CD4-positive, alpha-beta T cell (primary cell): ENCODE data around the gene CEP104. TPM values are rescaled to one million over a fixed set of nuclear protein-coding genes. Genes with fewer than 3 reads are reported as not detected.
A peak's percentile ranks its signal among the peaks of the same experiment; 100 is the strongest.

Experiments
- ATAC-seq: fragments of 200-7000 bp; cut with Tn5 transposase; one replicate; pipeline ENCODE4 v1.10.0; 2022; ENCODE audit warnings: mild to moderate bottlenecking; ENCODE audit not compliant: poor library complexity
- CTCF ChIA-PET: fragments of 350-600 bp; sonication (Branson Sonifier 250); formaldehyde crosslinking; loops from one replicate; lab custom pipeline; 2021; ENCODE audit warnings: antibody characterized with exemption, inconsistent platforms; lab: Charles Lee
- POLR2A ChIA-PET: fragments of 350-600 bp; sonication (Branson Sonifier 250); formaldehyde crosslinking; loops from one replicate; lab custom pipeline; 2021; ENCODE audit warnings: antibody characterized with exemption, inconsistent platforms; lab: Charles Lee
- DNase-seq, 14 experiments: peaks; one replicate each; pipeline ENCODE4 v3.0.0-alpha.2; 2013 to 2020; ENCODE audit warnings: mixed read lengths in 2 of 14
- H3K27ac ChIP-seq, 2 donors: one replicate each; pipeline versions ENCODE4 v1.5.1 to v1.7.0; 2013; ENCODE audit warnings: low read length in 2 of 2, low read depth in 1 of 2, mild to moderate bottlenecking in 1 of 2
- H3K27me3 ChIP-seq, 2 experiments: 1 replicate in 1 of 2; 2 replicates in 1 of 2; pipeline versions ENCODE4 v1.6.1 to v1.7.0; 2013; ENCODE audit warnings: low read length in 2 of 2, control low read depth in 1 of 2, mild to moderate bottlenecking in 1 of 2, moderate library complexity in 1 of 2; ENCODE audit not compliant: insufficient read depth in 2 of 2, control insufficient read depth in 1 of 2
- H3K36me3 ChIP-seq: one replicate; pipeline ENCODE4 v1.6.1; 2013; ENCODE audit warnings: low read length, control low read depth; ENCODE audit not compliant: insufficient read depth
- H3K4me1 ChIP-seq: one replicate; pipeline ENCODE4 v1.6.1; 2013; ENCODE audit warnings: low read length, control low read depth; ENCODE audit not compliant: insufficient read depth
- H3K4me3 ChIP-seq: one replicate; pipeline ENCODE4 v1.5.1; 2013; ENCODE audit warnings: mild to moderate bottlenecking, low read length, moderate library complexity
- H3K9me3 ChIP-seq, 2 experiments: 1 replicate in 1 of 2; 2 replicates in 1 of 2; pipeline versions ENCODE4 v1.6.1 to v1.7.0; 2013; ENCODE audit warnings: low read length in 2 of 2, mild to moderate bottlenecking in 2 of 2, control low read depth in 1 of 2, moderate library complexity in 1 of 2; ENCODE audit not compliant: control insufficient read depth in 1 of 2, insufficient read depth in 1 of 2
- H3K27ac Mint-ChIP-seq: one replicate; pipeline ENCODE4 v1.8.0; 2020; ENCODE audit warnings: mixed read lengths
- H3K27me3 Mint-ChIP-seq: one replicate; pipeline ENCODE4 v1.8.0; 2021; ENCODE audit warnings: mixed read lengths
- H3K36me3 Mint-ChIP-seq: one replicate; pipeline ENCODE4 v1.8.0; 2021; ENCODE audit warnings: low read depth, mixed read lengths
- H3K4me1 Mint-ChIP-seq: one replicate; pipeline ENCODE4 v1.8.0; 2021; ENCODE audit warnings: low read depth, mixed read lengths
- H3K4me3 Mint-ChIP-seq: one replicate; pipeline ENCODE4 v1.8.0; 2020; ENCODE audit warnings: mild to moderate bottlenecking, mixed read lengths
- H3K9me3 Mint-ChIP-seq: one replicate; pipeline ENCODE4 v1.8.0; 2020; ENCODE audit warnings: mixed read lengths
- CTCF ChIP-seq: fragments of 200-600 bp; IDR thresholded peaks from one replicate; pipeline ENCODE4 v1.8.0; 2022; ENCODE audit warnings: antibody characterized with exemption, mild to moderate bottlenecking
- intact Hi-C, 2 experiments: fragments of 100-400 bp; cut with DNase I in 1 of 2; cut with micrococcal nuclease in 1 of 2; formaldehyde crosslinking; loops; one replicate each; pipeline versions ENCODE4 v1.15.1 to v1.9.0; 2023 to 2025; cut with DNase I, micrococcal nuclease
- total RNA-seq, 174 experiments: library from RNA in 2 of 174; stranded (reverse) in 2 of 174; gene quantifications; one replicate each; pipeline ENCODE4 v1.2.3 and lab custom pipeline; 2021 to 2026

Gene CEP104
- total RNA-seq, 2 experiments from 2014 or later = 16.6 to 20.5 TPM

DNA sequence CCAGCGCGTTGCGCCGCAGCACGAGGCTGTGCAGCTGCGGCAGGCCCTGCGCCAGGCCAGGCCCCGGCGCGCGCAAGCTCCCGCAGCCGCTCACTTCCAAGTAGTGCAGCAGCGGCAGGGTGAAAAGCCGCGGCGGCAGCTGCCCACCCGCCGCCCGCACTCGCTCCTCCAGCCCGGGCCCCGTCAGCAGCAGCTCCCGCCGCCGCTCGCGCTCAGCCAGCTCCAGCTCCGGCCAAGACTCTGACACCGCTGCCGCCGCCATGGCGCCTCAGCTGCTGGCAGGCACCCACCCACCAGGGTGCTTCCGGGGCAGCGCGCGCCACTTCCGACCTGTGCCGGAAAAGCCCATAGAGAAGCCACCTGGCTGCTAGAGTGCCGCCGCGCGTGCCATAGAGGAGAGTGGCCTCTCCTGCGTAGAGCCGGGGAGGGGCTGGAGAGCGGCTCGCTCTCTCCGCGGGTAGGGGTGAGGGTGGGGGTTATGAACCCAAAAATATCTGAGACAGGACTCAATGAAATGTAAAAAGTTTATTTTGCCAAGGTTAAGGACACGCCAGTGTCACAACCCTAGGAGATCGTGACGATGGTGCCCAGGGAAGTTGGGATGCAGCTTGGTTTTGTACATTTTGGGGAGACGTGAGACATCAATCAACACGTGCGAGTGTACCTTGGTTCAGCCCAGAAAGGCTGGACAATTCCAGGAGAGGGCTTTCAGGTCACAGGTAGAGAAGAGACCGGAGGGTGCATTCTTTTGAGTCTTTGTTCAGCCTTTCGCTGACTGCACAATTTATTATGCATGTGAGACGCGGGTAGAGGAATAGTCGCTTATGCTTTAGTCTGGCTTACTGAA, 60.6 kb downstream of the CEP104 start, which contains the start of gene LRRC47:
Gene LRRC47 (minus strand): TSS at position 284 of the 847 bp plus-strand sequence. CDS start 22 bp downstream, at position 262.
- Histone ChIP-seq H3K4me3 (peak within 1 kb of the TSS; percentile 73), H3K27ac (peak within 1 kb of the TSS in 1 of 2 donors; percentile 52), H3K27me3 (peaks cover 4 to 7% of the 10 kb centered on the region in 2 experiments), H3K36me3 (peaks cover 6% of the 10 kb centered on the region), H3K4me1 (peaks cover 40% of the 10 kb centered on the region), H3K9me3 (no peaks in the 10 kb centered on the region)
- ATAC-seq (peak; percentile 100), DNase-seq (peak; percentile 92 to 96 (median 94))
- H3K36me3 Mint-ChIP-seq = peaks cover 25% of the 10 kb centered on the region
- H3K9me3 Mint-ChIP-seq = no peaks in the 10 kb centered on the region
- ChIA-PET CTCF (interaction anchor here (0.8 to 2.6 kb wide), 3 partner anchors 21 to 177 kb away, joined by 3 to 16 read pairs (median 3); partner anchors contain the start of genes CEP104 and DFFB), POLR2A (interaction anchor here (1.2 to 1.9 kb wide), 7 partner anchors 21 to 266 kb away, joined by 3 to 19 read pairs (median 6); partner anchors contain the start of genes C1orf174, CEP104 and DFFB)
- H3K27me3 Mint-ChIP-seq = peaks cover 18% of the 10 kb centered on the region
- peak within 1 kb of the TSS; percentile 82 for H3K27ac Mint-ChIP-seq
- TF ChIP-seq CTCF = no peak
- H3K4me1 Mint-ChIP-seq = peaks cover 54% of the 10 kb centered on the region
- intact Hi-C loops = loop anchor here (1.0 to 2.0 kb wide), 6 partner anchors 24 to 172 kb away; partner anchors contain the start of genes CEP104 (in 2 of the 2), DFFB (in 2 of the 2), C1orf174 (in 1 of the 2) and SMIM1 (in 1 of the 2)
- H3K4me3 Mint-ChIP-seq = peak within 1 kb of the TSS; percentile 95

GRCh38 chr1:3795453-3796214, 61.4 kb downstream of the CEP104 start:
- DNase-seq = no peak
- H3K27me3 ChIP-seq = peaks cover 4% of the 10 kb centered on the region in 2 experiments
- ChIA-PET POLR2A (interaction anchor here (1.4 to 1.9 kb wide), 6 partner anchors 22 to 265 kb away, joined by 4 to 19 read pairs (median 6); partner anchors contain the start of genes C1orf174, CEP104 and DFFB), CTCF (interaction anchor here (0.8 to 2.6 kb wide), 2 partner anchors 20 to 62 kb away, joined by 3 to 16 read pairs; partner anchors contain the start of genes CEP104 and DFFB)
- Mint-ChIP-seq H3K36me3 (peaks cover 25% of the 10 kb centered on the region), H3K27me3 (peaks cover 10% of the 10 kb centered on the region), H3K4me1 (peaks cover 48% of the 10 kb centered on the region), H3K9me3 (no peaks in the 10 kb centered on the region), H3K27ac (peak overlapping the region; percentile 72), H3K4me3 (peak overlapping the region; percentile 90)
- H3K4me1 ChIP-seq = peaks cover 39% of the 10 kb centered on the region
- H3K9me3 ChIP-seq = no peaks in the 10 kb centered on the region
- TF ChIP-seq CTCF = no peak
- peak overlapping the region; percentile 73 for H3K4me3 ChIP-seq
- no peak overlapping the region for H3K27ac ChIP-seq
- peaks cover 8% of the 10 kb centered on the region for H3K36me3 ChIP-seq
- intact Hi-C loops = loop anchor here (1.0 to 2.0 kb wide), 6 partner anchors 23 to 171 kb away; partner anchors contain the start of genes CEP104 (in 2 of the 2), DFFB (in 2 of the 2), C1orf174 (in 1 of the 2) and SMIM1 (in 1 of the 2)
- peak; percentile 1 for ATAC-seq

GRCh38 chr1:3790952-3791351, 66.1 kb downstream of the CEP104 start:
- ATAC-seq (no peak), DNase-seq (no peak)
- H3K27me3 Mint-ChIP-seq = no peaks in the 10 kb centered on the region
- no peak for TF ChIP-seq CTCF
- no peak overlapping the region for H3K4me3 Mint-ChIP-seq
- ChIA-PET POLR2A (no interaction called here), CTCF (no interaction called here)
- peaks cover 45% of the 10 kb centered on the region for H3K36me3 Mint-ChIP-seq
- intact Hi-C loops = no loop called here
- no peaks in the 10 kb centered on the region for H3K9me3 ChIP-seq
- H3K27ac ChIP-seq = no peak overlapping the region
- H3K27ac Mint-ChIP-seq = no peak overlapping the region
- H3K36me3 ChIP-seq = peaks cover 35% of the 10 kb centered on the region
- no peaks in the 10 kb centered on the region for H3K27me3 ChIP-seq
- no peaks in the 10 kb centered on the region for H3K9me3 Mint-ChIP-seq
- H3K4me1 ChIP-seq = peaks cover 66% of the 10 kb centered on the region
- peaks cover 40% of the 10 kb centered on the region for H3K4me1 Mint-ChIP-seq
- H3K4me3 ChIP-seq = no peak overlapping the region
